HG03039 (cell line): ENCODE measurements around the gene RFC5.
"Not testable (repeated sequence)": the region's sequence is repeated elsewhere in the genome, so short reads cannot be mapped to it uniquely, and the experiment has no call there.

Experiments used
- ATAC-seq: cut with Tn5 transposase; IDR thresholded peaks from one replicate; pipeline ENCODE4 v1.9.1; 2021; ENCODE audit warnings: mild to moderate bottlenecking, moderate library complexity; ENCODE audit not compliant: unreplicated experiment

RFC5 gene

DNA sequence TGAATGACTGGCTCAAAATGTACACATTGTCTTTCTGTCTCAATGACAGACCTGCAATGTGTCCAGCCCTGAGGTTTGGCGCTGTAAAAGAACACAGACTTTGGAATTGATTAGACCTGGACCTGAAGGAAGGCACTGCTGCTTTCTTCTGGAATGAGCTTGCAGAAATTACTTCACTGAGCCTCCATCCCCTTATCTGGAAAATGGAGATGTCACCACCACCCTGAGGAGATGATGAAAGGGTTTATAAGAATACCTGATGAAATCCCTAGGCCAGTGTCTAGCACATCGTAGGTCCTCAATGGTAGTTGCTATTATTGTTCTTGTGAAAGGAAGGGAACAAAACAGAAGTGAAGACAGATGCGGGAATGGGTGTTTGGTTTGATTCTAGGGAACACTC lies 54.1 kb downstream of the RFC5 start:
- no peak for ATAC-seq

- ATAC-seq, result no peak
Observed at GRCh38 chr12:118073768-118074167, 57.3 kb downstream of the RFC5 start.

DNA sequence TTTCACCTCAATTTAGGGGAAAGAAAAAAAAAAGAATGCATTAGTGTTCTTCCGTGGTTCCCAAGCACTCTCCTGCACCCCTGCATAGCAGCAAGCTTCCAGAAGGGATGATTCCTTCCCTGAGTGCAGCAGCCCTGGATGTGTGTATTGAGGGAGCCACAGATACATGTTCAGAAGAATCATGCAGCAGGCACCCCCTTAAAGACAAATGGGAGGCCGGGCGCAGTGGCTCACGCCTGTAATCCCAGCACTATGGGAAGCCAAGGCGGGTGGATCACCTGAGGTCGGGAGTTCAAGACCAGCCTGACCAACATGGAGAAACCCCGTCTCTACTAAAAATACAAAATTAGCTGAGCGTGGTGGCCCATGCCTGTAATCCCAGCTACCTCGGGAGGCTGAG lies 65.0 kb downstream of the RFC5 start:
- ATAC-seq, result not testable (repeated sequence)
